NT2/D1 (cell line): Measurements from ENCODE around the gene RSU1.

Source experiments
- DNase-seq: peaks from one replicate; pipeline ENCODE4 v3.0.0-alpha.2; 2011; ENCODE audit warnings: low read depth, low spot score
- H3K27me3 ChIP-seq: 2 replicates; pipeline ENCODE4 v1.6.0; 2011; ENCODE audit warnings: mild to moderate bottlenecking; ENCODE audit not compliant: insufficient read length, insufficient read depth
- H3K36me3 ChIP-seq: 2 replicates; pipeline ENCODE4 v1.6.1; 2011; ENCODE audit warnings: mild to moderate bottlenecking, low read length, mixed read lengths; ENCODE audit not compliant: insufficient read depth, insufficient read length
- H3K4me1 ChIP-seq: 2 replicates; pipeline ENCODE4 v1.5.1; 2011; ENCODE audit not compliant: insufficient read depth, insufficient read length
- H3K4me3 ChIP-seq: 2 replicates; pipeline ENCODE4 v1.5.1; 2011; ENCODE audit warnings: low read depth; ENCODE audit not compliant: insufficient read length
- H3K9ac ChIP-seq: 2 replicates; pipeline ENCODE4 v1.6.0; 2011; ENCODE audit warnings: low read depth; ENCODE audit not compliant: insufficient read length
- H3K9me3 ChIP-seq: 2 replicates; pipeline ENCODE4 v1.5.1; 2011; ENCODE audit warnings: mild to moderate bottlenecking, low read length; ENCODE audit not compliant: insufficient read depth
- SUZ12 ChIP-seq: IDR thresholded peaks from 2 replicates; pipeline ENCODE4 v1.6.1; 2011; ENCODE audit not compliant: insufficient read length, insufficient read depth; ENCODE audit errors: extremely low read depth
- YY1 ChIP-seq: IDR thresholded peaks from 2 replicates; pipeline ENCODE4 v1.6.1; 2011; ENCODE audit not compliant: insufficient read length, insufficient read depth
- ZNF274 ChIP-seq: IDR thresholded peaks from 2 replicates; pipeline ENCODE4 v1.6.1; 2011; ENCODE audit warnings: mild to moderate bottlenecking, low read depth, low read length

RSU1 gene

GRCh38 chr10:16545116-16545736 is 272.0 kb downstream of the RSU1 start:
- Histone ChIP-seq H3K36me3 (no peaks in the 10 kb centered on the region), H3K9me3 (no peaks in the 10 kb centered on the region), H3K4me1 (no peaks in the 10 kb centered on the region), H3K27me3 (no peaks in the 10 kb centered on the region), H3K9ac (no peak overlapping the region), H3K4me3 (no peak overlapping the region)
- TF ChIP-seq YY1: no peak
- TF ChIP-seq ZNF274: no peak
- TF ChIP-seq SUZ12: no peak
- DNase-seq: no peak

DNA sequence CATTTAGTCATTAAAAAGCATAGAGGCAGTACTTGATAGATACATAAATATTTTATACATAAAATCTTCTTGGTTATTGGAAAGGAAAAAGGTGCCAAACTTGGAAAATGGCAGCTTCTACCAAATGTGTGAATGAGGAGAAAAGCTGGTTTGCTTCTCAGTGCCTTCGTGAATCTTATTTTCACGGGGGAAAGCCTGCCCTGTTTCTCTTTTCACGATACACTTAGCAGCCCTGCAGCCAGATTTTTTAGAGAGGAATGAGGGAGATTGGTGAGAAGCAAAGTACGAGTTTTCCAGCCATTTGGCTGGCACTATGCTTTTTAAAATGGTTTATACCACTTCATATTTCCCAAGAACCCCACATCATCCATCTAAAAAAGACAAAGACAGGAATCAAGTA is 272.6 kb downstream of the RSU1 start:
- Histone ChIP-seq H3K9me3 (no peaks in the 10 kb centered on the region), H3K9ac (no peak overlapping the region), H3K36me3 (no peaks in the 10 kb centered on the region), H3K4me3 (no peak overlapping the region), H3K4me1 (no peaks in the 10 kb centered on the region), H3K27me3 (no peaks in the 10 kb centered on the region)
- TF ChIP-seq ZNF274: no peak
- no peak for TF ChIP-seq SUZ12
- no peak for TF ChIP-seq YY1
- DNase-seq: no peak

GRCh38 chr10:16544099-16544498 is 273.1 kb downstream of the RSU1 start:
- Histone ChIP-seq H3K4me1 (no peaks in the 10 kb centered on the region), H3K9ac (no peak overlapping the region), H3K4me3 (no peak overlapping the region), H3K27me3 (no peaks in the 10 kb centered on the region), H3K9me3 (no peaks in the 10 kb centered on the region), H3K36me3 (no peaks in the 10 kb centered on the region)
- TF ChIP-seq ZNF274: no peak
- no peak for TF ChIP-seq YY1
- TF ChIP-seq SUZ12: no peak
- no peak for DNase-seq
